ENCODE results near the gene PTH2R.

The PTH2R gene, protein sequence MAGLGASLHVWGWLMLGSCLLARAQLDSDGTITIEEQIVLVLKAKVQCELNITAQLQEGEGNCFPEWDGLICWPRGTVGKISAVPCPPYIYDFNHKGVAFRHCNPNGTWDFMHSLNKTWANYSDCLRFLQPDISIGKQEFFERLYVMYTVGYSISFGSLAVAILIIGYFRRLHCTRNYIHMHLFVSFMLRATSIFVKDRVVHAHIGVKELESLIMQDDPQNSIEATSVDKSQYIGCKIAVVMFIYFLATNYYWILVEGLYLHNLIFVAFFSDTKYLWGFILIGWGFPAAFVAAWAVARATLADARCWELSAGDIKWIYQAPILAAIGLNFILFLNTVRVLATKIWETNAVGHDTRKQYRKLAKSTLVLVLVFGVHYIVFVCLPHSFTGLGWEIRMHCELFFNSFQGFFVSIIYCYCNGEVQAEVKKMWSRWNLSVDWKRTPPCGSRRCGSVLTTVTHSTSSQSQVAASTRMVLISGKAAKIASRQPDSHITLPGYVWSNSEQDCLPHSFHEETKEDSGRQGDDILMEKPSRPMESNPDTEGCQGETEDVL

DNA sequence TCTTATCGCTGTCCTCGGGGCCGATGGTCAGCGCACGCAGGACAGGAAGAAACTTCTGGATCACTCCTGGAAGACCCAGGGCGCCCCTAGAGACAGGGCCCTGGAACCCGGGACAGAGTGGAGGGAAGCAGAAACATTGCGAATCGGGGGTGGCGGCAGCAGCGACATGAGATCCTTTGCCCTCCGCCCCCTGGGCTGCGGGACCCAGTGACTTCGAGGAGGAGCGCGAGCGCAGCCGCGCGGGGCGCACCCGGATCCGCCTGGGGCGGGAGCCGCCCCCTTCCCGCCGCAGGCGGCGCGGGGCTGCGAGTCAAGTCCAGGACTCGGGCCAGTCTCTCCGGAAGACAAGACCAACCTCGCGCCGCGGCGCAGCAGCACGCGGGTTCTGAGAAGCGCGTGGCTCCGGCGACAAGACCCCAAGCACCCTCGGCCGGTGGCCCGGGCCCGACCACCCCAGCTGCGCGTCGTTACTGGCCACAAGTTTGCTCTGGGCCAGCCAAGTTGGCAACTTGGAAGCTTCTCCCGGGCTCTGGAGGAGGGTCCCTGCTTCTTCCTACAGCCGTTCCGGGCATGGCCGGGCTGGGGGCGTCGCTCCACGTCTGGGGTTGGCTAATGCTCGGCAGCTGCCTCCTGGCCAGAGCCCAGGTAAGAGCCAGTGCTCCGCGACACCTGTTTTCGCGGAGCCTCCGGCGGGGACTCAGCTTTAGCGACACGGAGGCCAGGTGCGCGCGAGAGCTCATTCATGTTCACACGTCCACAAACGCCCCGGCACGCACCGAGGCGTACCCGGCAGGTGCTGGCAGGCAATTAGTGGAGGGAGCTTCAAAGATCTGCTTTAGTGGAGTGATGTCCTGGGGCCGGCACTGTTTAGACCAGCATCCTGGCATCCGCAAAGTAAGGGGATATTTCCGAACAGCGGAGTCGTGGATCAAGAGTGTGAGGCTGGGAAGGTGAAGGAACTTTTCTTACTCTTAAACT, at the start of gene PTH2R:
TSS of gene PTH2R (plus strand) at position 319 of the 978 bp plus-strand sequence. CDS start at position 571, 252 bp downstream.
- Histone ChIP-seq H3K9me3 (ENCODE audit: severe bottlenecking) (no peaks in the 10 kb centered on the region), H3K4me3 (ENCODE audit: severe bottlenecking) (no peak within 1 kb of the TSS), H3K27ac (ENCODE audit: poor library complexity, severe bottlenecking) (no peak within 1 kb of the TSS), H3K4me1 (ENCODE audit: insufficient read depth, poor library complexity, severe bottlenecking) (no peaks in the 10 kb centered on the region), H3K36me3 (ENCODE audit: low read depth) (no peaks in the 10 kb centered on the region), H3K27me3 (ENCODE audit: insufficient read depth, poor library complexity, severe bottlenecking) (peaks cover 55% of the 10 kb centered on the region)
- DNase-seq (ENCODE audit: low spot score) (no peak), ATAC-seq (ENCODE audit: low read depth) (peak; percentile 41)
- TF ChIP-seq, protein P1, sequence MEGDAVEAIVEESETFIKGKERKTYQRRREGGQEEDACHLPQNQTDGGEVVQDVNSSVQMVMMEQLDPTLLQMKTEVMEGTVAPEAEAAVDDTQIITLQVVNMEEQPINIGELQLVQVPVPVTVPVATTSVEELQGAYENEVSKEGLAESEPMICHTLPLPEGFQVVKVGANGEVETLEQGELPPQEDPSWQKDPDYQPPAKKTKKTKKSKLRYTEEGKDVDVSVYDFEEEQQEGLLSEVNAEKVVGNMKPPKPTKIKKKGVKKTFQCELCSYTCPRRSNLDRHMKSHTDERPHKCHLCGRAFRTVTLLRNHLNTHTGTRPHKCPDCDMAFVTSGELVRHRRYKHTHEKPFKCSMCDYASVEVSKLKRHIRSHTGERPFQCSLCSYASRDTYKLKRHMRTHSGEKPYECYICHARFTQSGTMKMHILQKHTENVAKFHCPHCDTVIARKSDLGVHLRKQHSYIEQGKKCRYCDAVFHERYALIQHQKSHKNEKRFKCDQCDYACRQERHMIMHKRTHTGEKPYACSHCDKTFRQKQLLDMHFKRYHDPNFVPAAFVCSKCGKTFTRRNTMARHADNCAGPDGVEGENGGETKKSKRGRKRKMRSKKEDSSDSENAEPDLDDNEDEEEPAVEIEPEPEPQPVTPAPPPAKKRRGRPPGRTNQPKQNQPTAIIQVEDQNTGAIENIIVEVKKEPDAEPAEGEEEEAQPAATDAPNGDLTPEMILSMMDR (IDR thresholded peaks at IDR 0.05; ENCODE audit: poor library complexity, severe bottlenecking) = no peak

- no peak for DNase-seq (ENCODE audit: low spot score)
- no peak overlapping the region for H3K4me3 ChIP-seq (ENCODE audit: severe bottlenecking)
- no peak for ATAC-seq (ENCODE audit: low read depth)
- no peaks in the 10 kb centered on the region for H3K9me3 ChIP-seq (ENCODE audit: severe bottlenecking)
- TF ChIP-seq, protein P1 (IDR thresholded peaks at IDR 0.05; ENCODE audit: poor library complexity, severe bottlenecking) = peak; percentile 9
- H3K27ac ChIP-seq (ENCODE audit: poor library complexity, severe bottlenecking) = no peak overlapping the region
- no peaks in the 10 kb centered on the region for H3K4me1 ChIP-seq (ENCODE audit: insufficient read depth, poor library complexity, severe bottlenecking)
- H3K36me3 ChIP-seq (ENCODE audit: low read depth) = peaks cover 42% of the 10 kb centered on the region
- H3K27me3 ChIP-seq (ENCODE audit: insufficient read depth, poor library complexity, severe bottlenecking) = no peaks in the 10 kb centered on the region
Observed at GRCh38 chr2:208356846-208357574, 49.6 kb upstream of the PTH2R start.

DNA sequence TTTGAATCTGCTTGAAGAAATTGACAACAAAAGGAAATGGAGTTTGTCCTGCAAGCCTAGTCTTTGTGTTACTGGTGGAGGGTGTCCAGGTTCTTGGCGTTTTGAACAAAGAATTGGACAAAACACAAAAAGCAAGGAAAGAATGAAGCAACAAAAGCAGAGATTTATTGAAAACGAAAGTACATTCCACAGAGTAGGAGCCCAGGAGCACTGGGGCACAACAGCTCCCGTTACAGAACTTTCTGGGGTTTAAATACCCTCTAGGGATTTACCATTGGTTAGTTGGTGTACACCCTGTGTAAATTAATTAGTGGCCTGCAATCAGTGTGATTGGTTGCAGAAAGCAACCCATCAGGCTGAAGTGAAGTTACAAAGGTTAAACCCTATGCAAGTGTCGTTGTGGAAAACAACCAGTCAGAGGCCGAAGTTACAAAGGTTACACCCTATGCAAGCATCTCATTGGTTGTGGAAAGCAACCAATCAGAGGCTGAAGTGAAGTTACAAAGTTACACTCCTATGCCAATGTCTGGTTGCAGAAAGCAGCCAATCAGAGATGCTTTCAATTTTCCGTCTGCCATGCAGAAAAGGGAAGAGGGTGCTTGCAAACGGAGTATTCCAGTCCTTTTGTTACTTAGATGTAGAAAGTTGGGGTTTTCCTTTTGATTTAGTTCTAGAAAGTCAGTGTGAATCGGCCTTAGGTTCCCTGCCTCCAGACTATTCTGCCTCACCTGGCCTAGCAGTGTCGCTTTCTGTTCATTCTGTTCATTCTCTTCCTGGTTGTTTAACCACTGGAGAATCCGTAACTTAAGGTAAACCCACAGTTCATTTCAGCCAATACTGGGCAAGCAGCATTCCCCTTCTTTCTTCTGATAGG, 47.6 kb upstream of the PTH2R start:
- peaks cover 24% of the 10 kb centered on the region for H3K36me3 ChIP-seq (ENCODE audit: low read depth)
- H3K9me3 ChIP-seq (ENCODE audit: severe bottlenecking) = no peaks in the 10 kb centered on the region
- H3K4me1 ChIP-seq (ENCODE audit: insufficient read depth, poor library complexity, severe bottlenecking) = peaks cover 10% of the 10 kb centered on the region
- H3K27me3 ChIP-seq (ENCODE audit: insufficient read depth, poor library complexity, severe bottlenecking) = no peaks in the 10 kb centered on the region
- H3K4me3 ChIP-seq (ENCODE audit: severe bottlenecking) = no peak overlapping the region
- H3K27ac ChIP-seq (ENCODE audit: poor library complexity, severe bottlenecking) = no peak overlapping the region
- TF ChIP-seq, protein P1 (IDR thresholded peaks at IDR 0.05; ENCODE audit: poor library complexity, severe bottlenecking) = no peak
- no peak for DNase-seq (ENCODE audit: low spot score)
- ATAC-seq (ENCODE audit: low read depth) = no peak

- ATAC-seq (ENCODE audit: low read depth) = no peak
Observed at GRCh38 chr2:208359632-208359986, 47.0 kb upstream of the PTH2R start.

More at GRCh38 chr2:208359632-208359986, 47.0 kb upstream of the PTH2R start:
- H3K9me3 ChIP-seq (ENCODE audit: severe bottlenecking) = no peaks in the 10 kb centered on the region
- H3K4me3 ChIP-seq (ENCODE audit: severe bottlenecking) = no peak overlapping the region
- TF ChIP-seq, protein P1 (IDR thresholded peaks at IDR 0.05; ENCODE audit: poor library complexity, severe bottlenecking) = no peak
- no peaks in the 10 kb centered on the region for H3K27me3 ChIP-seq (ENCODE audit: insufficient read depth, poor library complexity, severe bottlenecking)
- H3K36me3 ChIP-seq (ENCODE audit: low read depth) = peaks cover 18% of the 10 kb centered on the region
- H3K27ac ChIP-seq (ENCODE audit: poor library complexity, severe bottlenecking) = no peak overlapping the region
- H3K4me1 ChIP-seq (ENCODE audit: insufficient read depth, poor library complexity, severe bottlenecking) = peaks cover 12% of the 10 kb centered on the region
- DNase-seq (ENCODE audit: low spot score) = no peak

Measured in RWPE2 (cell line).